Measurements from ENCODE around the gene MAN1B1.

Gene MAN1B1

GRCh38 chr9:137150617-137151457 is 64.1 kb downstream of the MAN1B1 start:
- no peak for FAIRE-seq
- no peak for DNase-seq (ENCODE audit: insufficient read length, low spot score)
- TF ChIP-seq CTCF (IDR thresholded peaks at IDR 0.05; ENCODE audit: insufficient read depth, missing control alignments), result no peak

- TF ChIP-seq CTCF (IDR thresholded peaks at IDR 0.05; ENCODE audit: insufficient read depth, missing control alignments), result no peak
- FAIRE-seq (peak; percentile 53), DNase-seq (ENCODE audit: insufficient read length, low spot score) (no peak)
Observed at GRCh38 chr9:137152844-137153405, 66.1 kb downstream of the MAN1B1 start.

- TF ChIP-seq CTCF (IDR thresholded peaks at IDR 0.05; ENCODE audit: insufficient read depth, missing control alignments), result no peak
- no peak for FAIRE-seq
- DNase-seq (ENCODE audit: insufficient read length, low spot score), result no peak
Observed at GRCh38 chr9:137156567-137157375, 70.0 kb downstream of the MAN1B1 start.

- no peak for TF ChIP-seq CTCF (IDR thresholded peaks at IDR 0.05; ENCODE audit: insufficient read depth, missing control alignments)
- DNase-seq (ENCODE audit: insufficient read length, low spot score), result no peak
- no peak for FAIRE-seq
Observed at GRCh38 chr9:137157618-137158415, 71.0 kb downstream of the MAN1B1 start.

- TF ChIP-seq CTCF (IDR thresholded peaks at IDR 0.05; ENCODE audit: insufficient read depth, missing control alignments), result no peak
- no peak for DNase-seq (ENCODE audit: insufficient read length, low spot score)
- no peak for FAIRE-seq
Observed at GRCh38 chr9:137158625-137159024, 71.8 kb downstream of the MAN1B1 start.
